HEK293 (cell line): ENCODE results near the gene NBDY.

ENCODE experiments used
- CTCF ChIP-seq: fragments of 450-650 bp; formaldehyde crosslinking; IDR thresholded peaks from 2 replicates; pipeline ENCODE4 v1.5.1; 2016; ENCODE audit warnings: missing biosample characterization, missing genetic modification characterization
- IKZF3 ChIP-seq: fragments of 450-650 bp; IDR thresholded peaks from 2 replicates; pipeline ENCODE4 v1.5.0; 2018; ENCODE audit warnings: missing biosample characterization, mild to moderate bottlenecking, missing genetic modification characterization, moderate library complexity
- ZNF121 ChIP-seq: fragments of 450-650 bp; formaldehyde crosslinking; IDR thresholded peaks from 2 replicates; pipeline ENCODE4 v1.5.1; 2016; ENCODE audit warnings: missing biosample characterization, missing genetic modification characterization
- ZNF138 ChIP-seq: fragments of 450-650 bp; formaldehyde crosslinking; IDR thresholded peaks from 2 replicates; pipeline ENCODE4 v1.5.1; 2016; ENCODE audit warnings: missing biosample characterization, missing genetic modification characterization, borderline replicate concordance
- ZNF394 ChIP-seq: fragments of 450-650 bp; formaldehyde crosslinking; IDR thresholded peaks from 2 replicates; pipeline ENCODE4 v1.5.1; 2016; ENCODE audit warnings: missing biosample characterization, missing genetic modification characterization, mild to moderate bottlenecking, moderate library complexity, borderline replicate concordance
- ZNF664 ChIP-seq: fragments of 450-650 bp; formaldehyde crosslinking; IDR thresholded peaks from 2 replicates; pipeline ENCODE4 v1.5.1; 2016; ENCODE audit warnings: missing biosample characterization, missing genetic modification characterization

DNA sequence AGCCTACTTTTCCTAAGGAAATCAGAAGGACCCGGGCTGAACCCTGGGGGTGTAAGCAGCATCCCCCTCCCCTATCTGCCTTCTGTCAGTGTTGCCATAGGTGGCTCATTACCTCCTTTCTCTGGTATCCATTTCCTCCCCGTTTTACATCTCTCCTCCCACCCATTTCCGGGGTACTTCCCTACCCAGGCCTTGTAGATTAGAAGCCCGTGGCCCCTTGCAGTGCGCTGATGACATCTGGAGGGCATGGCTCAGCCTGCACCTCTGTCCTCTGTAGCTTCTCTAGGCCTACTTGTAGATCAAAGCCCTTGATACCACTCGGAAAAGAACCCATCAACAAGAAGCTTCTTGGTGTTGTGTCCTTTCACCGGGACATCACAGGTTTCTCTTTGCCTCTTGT lies 71.8 kb downstream of the NBDY start:
- TF ChIP-seq CTCF (tag by site-specific recombination) (no peak), ZNF664 (no peak), ZNF394 (tag by site-specific recombination) (no peak), IKZF3 (no peak), ZNF138 (tag by site-specific recombination) (no peak), ZNF121 (tag by site-specific recombination) (no peak)
